Chondrocyte (in vitro differentiated cells): Measurements from ENCODE around the gene BIRC3. TPM values are rescaled to one million over a fixed set of nuclear protein-coding genes. Genes with fewer than 3 reads are reported as not detected.

Experiments used
- DNase-seq: peaks from one replicate; pipeline ENCODE4 v3.0.0; 2021; ENCODE audit warnings: mixed read lengths, low spot score
- H3K27ac Mint-ChIP-seq: one replicate; pipeline ENCODE4 v1.8.0; 2021; ENCODE audit warnings: mild to moderate bottlenecking, moderate library complexity, mixed read lengths; ENCODE audit not compliant: unreplicated experiment
- H3K27me3 Mint-ChIP-seq: 2 replicates; pipeline ENCODE4 v1.8.0; 2021; ENCODE audit warnings: low read depth, mixed read lengths
- H3K36me3 Mint-ChIP-seq: 2 replicates; pipeline ENCODE4 v1.8.0; 2021; ENCODE audit warnings: low read depth, mixed read lengths
- H3K4me1 Mint-ChIP-seq: 2 replicates; pipeline ENCODE4 v1.8.0; 2021; ENCODE audit warnings: low read depth, mild to moderate bottlenecking, mixed read lengths
- H3K4me3 Mint-ChIP-seq: one replicate; pipeline ENCODE4 v1.8.0; 2021; ENCODE audit warnings: mild to moderate bottlenecking, moderate library complexity, mixed read lengths; ENCODE audit not compliant: unreplicated experiment
- H3K9me3 Mint-ChIP-seq: 2 replicates; pipeline ENCODE4 v1.8.0; 2021; ENCODE audit warnings: low read depth, mixed read lengths
- long read RNA-seq: library from polyadenylated mRNA; stranded (forward); transcript quantifications from one replicate; pipeline ENCODE4 v2.0.0, GENCODE V29; 2021
- total RNA-seq: library from RNA; stranded (reverse); gene quantifications from 3 replicates; pipeline ENCODE4 v1.2.1, GENCODE V29; 2021
- TF ChIP-seq, protein P1 (sequence below): fragments of 200-600 bp; sonication (generic); IDR thresholded peaks from 2 replicates; pipeline ENCODE4 v1.5.0; 2021; ENCODE audit warnings: antibody characterized with exemption, mild to moderate bottlenecking, moderate library complexity

BIRC3 gene
- 0.27 to 0.72 TPM (median 0.40 TPM) in 3 replicates for total RNA-seq
- long read RNA-seq: 0 reads

DNA sequence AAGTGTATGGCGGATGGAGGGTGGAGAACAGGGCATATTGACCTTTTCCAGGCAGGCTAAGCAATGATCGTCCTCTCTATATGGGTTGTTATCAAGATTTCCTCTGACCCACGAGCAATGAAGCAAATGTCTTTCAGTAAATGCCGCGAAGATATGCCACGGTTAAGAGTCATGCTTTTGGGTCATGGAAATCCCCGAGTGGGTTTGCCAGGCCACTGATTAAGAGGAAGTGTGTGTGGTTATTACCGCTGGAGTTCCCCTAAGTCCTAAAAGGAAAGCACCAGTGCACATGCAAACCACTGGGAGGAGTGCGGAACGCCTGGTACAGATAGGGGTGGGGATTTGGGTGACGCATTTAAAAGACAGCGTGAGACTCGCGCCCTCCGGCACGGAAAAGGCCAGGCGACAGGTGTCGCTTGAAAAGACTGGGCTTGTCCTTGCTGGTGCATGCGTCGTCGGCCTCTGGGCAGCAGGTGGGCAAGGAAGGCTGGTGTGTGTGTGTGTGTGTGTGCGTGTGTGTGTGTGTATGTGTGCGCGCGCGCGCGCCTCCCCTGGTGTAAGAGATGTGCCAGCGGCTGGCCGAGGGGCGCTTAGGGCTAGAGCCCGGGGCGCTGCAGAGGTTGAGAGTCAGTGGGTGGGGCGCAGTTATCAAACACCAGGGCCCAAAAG is at the start of gene BIRC3:
BIRC3 (plus strand) TSS at position 386 of the 669 bp plus-strand sequence. CDS start 7,026 bp downstream, outside the sequence.
- Mint-ChIP-seq H3K27ac (peak within 1 kb of the TSS; percentile 84), H3K27me3 (no peaks in the 10 kb centered on the region), H3K4me1 (peaks cover 54% of the 10 kb centered on the region), H3K9me3 (no peaks in the 10 kb centered on the region), H3K36me3 (no peaks in the 10 kb centered on the region), H3K4me3 (peak within 1 kb of the TSS; percentile 81)
- TF ChIP-seq, protein P1, sequence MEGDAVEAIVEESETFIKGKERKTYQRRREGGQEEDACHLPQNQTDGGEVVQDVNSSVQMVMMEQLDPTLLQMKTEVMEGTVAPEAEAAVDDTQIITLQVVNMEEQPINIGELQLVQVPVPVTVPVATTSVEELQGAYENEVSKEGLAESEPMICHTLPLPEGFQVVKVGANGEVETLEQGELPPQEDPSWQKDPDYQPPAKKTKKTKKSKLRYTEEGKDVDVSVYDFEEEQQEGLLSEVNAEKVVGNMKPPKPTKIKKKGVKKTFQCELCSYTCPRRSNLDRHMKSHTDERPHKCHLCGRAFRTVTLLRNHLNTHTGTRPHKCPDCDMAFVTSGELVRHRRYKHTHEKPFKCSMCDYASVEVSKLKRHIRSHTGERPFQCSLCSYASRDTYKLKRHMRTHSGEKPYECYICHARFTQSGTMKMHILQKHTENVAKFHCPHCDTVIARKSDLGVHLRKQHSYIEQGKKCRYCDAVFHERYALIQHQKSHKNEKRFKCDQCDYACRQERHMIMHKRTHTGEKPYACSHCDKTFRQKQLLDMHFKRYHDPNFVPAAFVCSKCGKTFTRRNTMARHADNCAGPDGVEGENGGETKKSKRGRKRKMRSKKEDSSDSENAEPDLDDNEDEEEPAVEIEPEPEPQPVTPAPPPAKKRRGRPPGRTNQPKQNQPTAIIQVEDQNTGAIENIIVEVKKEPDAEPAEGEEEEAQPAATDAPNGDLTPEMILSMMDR: peak; percentile 65
- no peak for DNase-seq

GRCh38 chr11:102267609-102268008 is 49.7 kb upstream of the BIRC3 start:
- Mint-ChIP-seq H3K4me1 (peaks cover 27% of the 10 kb centered on the region), H3K9me3 (no peaks in the 10 kb centered on the region), H3K27me3 (no peaks in the 10 kb centered on the region), H3K27ac (peak overlapping the region; percentile 23), H3K4me3 (peak overlapping the region; percentile 58), H3K36me3 (no peaks in the 10 kb centered on the region)
- DNase-seq: no peak
- TF ChIP-seq, protein P1: no peak

DNA sequence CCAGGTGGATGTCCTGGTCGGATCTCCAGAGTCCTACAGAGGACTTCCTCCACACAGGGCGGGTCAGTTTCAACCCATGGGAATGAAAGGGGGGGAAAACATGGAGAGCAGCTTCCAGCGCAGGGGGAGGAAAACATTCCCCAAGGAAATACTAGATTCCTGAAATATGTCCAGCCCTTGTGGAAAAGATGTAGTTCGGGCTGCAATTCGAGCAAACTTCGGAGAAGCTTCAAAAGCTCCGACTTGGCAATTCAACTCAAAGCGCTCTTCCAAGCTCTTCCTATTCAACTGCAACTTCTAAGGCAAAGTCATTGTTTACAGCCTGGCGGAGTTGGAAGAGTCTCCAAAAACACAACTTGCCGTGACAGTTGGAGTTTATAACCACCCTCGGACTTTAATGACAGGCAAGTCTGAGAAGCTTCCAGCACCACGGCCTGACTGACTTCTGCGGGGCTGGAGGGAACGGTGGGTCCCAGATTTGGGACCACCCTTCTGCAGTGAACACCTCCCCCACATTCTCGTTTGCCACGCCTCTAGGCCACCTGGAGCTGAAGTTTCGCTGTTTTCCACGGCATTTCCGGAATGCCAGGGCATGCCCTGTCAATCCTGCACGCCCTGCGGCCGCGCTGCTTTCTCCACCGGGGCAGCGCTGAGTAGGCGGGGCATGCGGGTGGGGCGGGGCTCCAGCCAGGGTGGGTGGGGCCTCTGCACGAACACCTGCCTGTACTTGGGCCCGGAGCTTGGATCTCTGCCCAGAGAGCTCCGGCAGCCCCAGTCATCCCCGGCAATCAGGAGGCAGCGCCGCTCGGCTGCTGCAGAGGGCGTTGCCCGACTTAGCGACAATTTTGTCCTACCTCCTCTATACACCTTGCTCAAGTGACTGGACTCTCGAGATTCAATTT is 49.0 kb upstream of the BIRC3 start:
- H3K4me3 Mint-ChIP-seq: peak overlapping the region; percentile 58
- peaks cover 28% of the 10 kb centered on the region for H3K4me1 Mint-ChIP-seq
- H3K36me3 Mint-ChIP-seq: no peaks in the 10 kb centered on the region
- no peaks in the 10 kb centered on the region for H3K27me3 Mint-ChIP-seq
- TF ChIP-seq, protein P1: peak; percentile 69
- peak overlapping the region; percentile 23 for H3K27ac Mint-ChIP-seq
- no peaks in the 10 kb centered on the region for H3K9me3 Mint-ChIP-seq
- DNase-seq: no peak

DNA sequence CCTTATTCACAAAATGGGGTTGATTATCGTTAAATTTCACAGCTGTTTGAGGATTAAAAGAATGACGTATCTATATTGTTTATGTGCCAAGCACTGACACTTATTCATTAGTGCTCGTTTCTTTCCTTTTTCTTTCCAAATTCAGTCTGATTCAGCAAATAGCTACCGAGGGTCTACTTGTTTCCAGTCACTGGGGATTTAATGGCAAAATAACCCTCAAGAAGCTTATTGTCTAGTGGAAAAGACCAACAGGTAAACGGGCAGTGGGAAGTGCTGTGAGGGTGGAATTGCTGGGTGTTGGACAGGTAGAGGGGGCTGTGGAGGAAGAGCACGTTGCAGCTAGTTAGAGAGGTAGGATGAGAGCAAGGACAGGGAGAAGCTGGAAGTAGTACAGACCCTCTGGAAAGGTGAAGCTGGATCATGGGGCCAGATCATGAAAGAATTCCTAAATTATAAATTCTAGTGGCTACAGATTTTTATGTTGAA is 48.3 kb upstream of the BIRC3 start:
- Mint-ChIP-seq H3K4me1 (peaks cover 29% of the 10 kb centered on the region), H3K9me3 (no peaks in the 10 kb centered on the region)
- DNase-seq: no peak

More for the DNA sequence above, 48.3 kb upstream of the BIRC3 start:
- Mint-ChIP-seq H3K4me3 (peak overlapping the region; percentile 58), H3K36me3 (no peaks in the 10 kb centered on the region), H3K27me3 (no peaks in the 10 kb centered on the region), H3K27ac (no peak overlapping the region)
- TF ChIP-seq, protein P1: peak; percentile 33
